PC-3 (cell line): Measurements from ENCODE around the gene SYK. TPM values are rescaled to one million over a fixed set of nuclear protein-coding genes. Genes with fewer than 3 reads are reported as not detected.

ENCODE experiments used
- ATAC-seq: fragments of 200-7000 bp; cut with Tn5 transposase; 2 replicates; pipeline ENCODE4 v1.9.1; 2020; ENCODE audit warnings: mild to moderate bottlenecking, moderate library complexity
- BruUV-seq: library from RNA; stranded (reverse); fragments of 400-500 nt; replicated peaks from 2 replicates; lab custom pipeline; 2021; lab: Mats Ljungman, UMichigan
- CTCF ChIA-PET: fragments of 300-600 bp; sonication (Branson Sonifier 250); formaldehyde crosslinking; loops from one replicate; lab custom pipeline; 2022; ENCODE audit warnings: antibody characterized with exemption; lab: Charles Lee
- POLR2A ChIA-PET: fragments of 300-600 bp; sonication (Branson Sonifier 250); formaldehyde crosslinking; loops from one replicate; lab custom pipeline; 2022; ENCODE audit warnings: antibody characterized with exemption; ENCODE audit not compliant: unreplicated experiment; lab: Charles Lee
- DNase-seq: peaks from one replicate; pipeline ENCODE4 v3.0.0-alpha.2; 2015
- H2AFZ ChIP-seq: fragments of 300-600 bp; sonication (generic); 2 replicates; pipeline ENCODE4 v1.6.0; 2016; ENCODE audit warnings: antibody characterized with exemption, low read length
- H3F3A ChIP-seq: fragments of 300-600 bp; sonication (generic); one replicate; pipeline ENCODE4 v1.6.0; 2017; ENCODE audit warnings: antibody characterized with exemption, low read length, control low read depth, mild to moderate bottlenecking; ENCODE audit not compliant: unreplicated experiment
- H3K27ac ChIP-seq: fragments of 300-600 bp; sonication (generic); 2 replicates; pipeline ENCODE4 v1.5.1; 2016; ENCODE audit warnings: mild to moderate bottlenecking, low read length
- H3K27me3 ChIP-seq: fragments of 300-600 bp; sonication (generic); 2 replicates; pipeline ENCODE4 v1.6.1; 2016; ENCODE audit warnings: low read length, mixed read lengths
- H3K36me3 ChIP-seq: fragments of 300-600 bp; sonication (generic); 2 replicates; pipeline ENCODE4 v1.6.1; 2016; ENCODE audit warnings: low read depth, mixed run types, low read length, mixed read lengths
- H3K4me1 ChIP-seq: fragments of 300-600 bp; sonication (generic); 2 replicates; pipeline ENCODE4 v1.5.1; 2016; ENCODE audit warnings: low read length; ENCODE audit not compliant: insufficient read depth
- H3K4me2 ChIP-seq: fragments of 300-600 bp; sonication (generic); 2 replicates; pipeline ENCODE4 v1.6.0; 2016; ENCODE audit warnings: low read length
- H3K4me3 ChIP-seq: fragments of 300-600 bp; sonication (generic); 2 replicates; pipeline ENCODE4 v1.5.1; 2016; ENCODE audit warnings: mild to moderate bottlenecking, low read length, mixed read lengths
- H3K79me2 ChIP-seq: fragments of 300-600 bp; sonication (generic); 2 replicates; pipeline ENCODE4 v1.6.1; 2017; ENCODE audit warnings: low read length, mixed read lengths
- H3K9ac ChIP-seq: fragments of 300-600 bp; sonication (generic); 2 replicates; pipeline ENCODE4 v1.6.0; 2016; ENCODE audit warnings: mild to moderate bottlenecking, low read length
- H3K9me2 ChIP-seq: fragments of 300-600 bp; sonication (generic); replicated peaks from 2 replicates; pipeline ENCODE4 v1.6.1; 2016; ENCODE audit warnings: mixed run types, low read length, mixed read lengths
- H3K9me3 ChIP-seq: fragments of 300-600 bp; sonication (generic); 2 replicates; pipeline ENCODE4 v1.6.1; 2016; ENCODE audit warnings: low read length, mixed read lengths
- H4K20me1 ChIP-seq: fragments of 300-600 bp; sonication (generic); 2 replicates; pipeline ENCODE4 v1.6.1; 2016; ENCODE audit warnings: low read length, mixed read lengths
- EZH2 ChIP-seq: fragments of 300-600 bp; sonication (generic); IDR thresholded peaks from one replicate; pipeline ENCODE4 v1.6.1; 2017; ENCODE audit warnings: antibody characterized with exemption, mild to moderate bottlenecking, low read length; ENCODE audit not compliant: unreplicated experiment
- EZH2phosphoT487 ChIP-seq: fragments of 300-600 bp; sonication (generic); IDR thresholded peaks from 2 replicates; pipeline ENCODE4 v1.6.1; 2018; ENCODE audit warnings: mild to moderate bottlenecking, antibody characterized with exemption, low read length, borderline replicate concordance
- intact Hi-C: fragments of 100-400 bp; cut with micrococcal nuclease; formaldehyde crosslinking; loops from 2 replicates; pipeline ENCODE4 v1.9.0; 2023
- total RNA-seq: library from RNA; depleted of rRNA; stranded (reverse); fragments of >200 nt; gene quantifications from 2 replicates; pipeline ENCODE4 v1.2.3, GENCODE V29; 2014
- TF ChIP-seq, protein P1 (sequence below): fragments of 300-600 bp; sonication (generic); conservative IDR thresholded peaks from 2 replicates; pipeline ENCODE4 v1.5.1; 2017; ENCODE audit warnings: antibody characterized with exemption, low read depth, mild to moderate bottlenecking, low read length

The SYK gene
- total RNA-seq, 1 experiment from 2014 or later, result 12.9 TPM

DNA sequence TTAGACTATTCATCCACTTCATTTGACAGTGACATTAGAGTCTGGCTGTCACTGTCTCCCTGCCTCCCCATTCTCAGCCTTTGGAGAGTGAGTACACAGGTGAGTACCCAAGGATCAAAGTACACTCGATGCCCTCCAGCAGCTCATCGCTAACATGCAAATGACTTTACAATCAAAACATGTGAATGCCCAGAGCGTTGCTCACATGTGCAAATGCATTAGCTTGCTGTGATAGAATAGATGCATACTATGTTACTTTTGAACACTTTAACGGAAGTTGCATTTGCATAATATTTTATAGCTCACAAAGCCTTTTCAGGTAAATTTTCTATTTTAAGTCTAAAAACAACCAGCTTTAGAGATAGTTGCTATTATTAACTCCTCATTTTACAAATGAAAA is 107.6 kb downstream of the SYK start:
- ATAC-seq (no peak), DNase-seq (no peak)
- no peak overlapping the region for H3K9ac ChIP-seq
- no peaks in the 10 kb centered on the region for H3F3A ChIP-seq
- ChIA-PET CTCF (no interaction called here), POLR2A (no interaction called here)
- intact Hi-C loops, result no loop called here
- no peak overlapping the region for H2AFZ ChIP-seq
- BruUV-seq, result no TSS peak
- H3K9me2 ChIP-seq, result no peaks in the 10 kb centered on the region
- H3K79me2 ChIP-seq, result no peaks in the 10 kb centered on the region
- no peaks in the 10 kb centered on the region for H3K4me1 ChIP-seq
- H3K4me2 ChIP-seq, result no peak overlapping the region
- no peaks in the 10 kb centered on the region for H4K20me1 ChIP-seq
- no peaks in the 10 kb centered on the region for H3K36me3 ChIP-seq
- no peak overlapping the region for H3K27ac ChIP-seq
- no peaks in the 10 kb centered on the region for H3K27me3 ChIP-seq
- no peak overlapping the region for H3K4me3 ChIP-seq
- H3K9me3 ChIP-seq, result no peaks in the 10 kb centered on the region
- no peak for TF ChIP-seq EZH2

DNA sequence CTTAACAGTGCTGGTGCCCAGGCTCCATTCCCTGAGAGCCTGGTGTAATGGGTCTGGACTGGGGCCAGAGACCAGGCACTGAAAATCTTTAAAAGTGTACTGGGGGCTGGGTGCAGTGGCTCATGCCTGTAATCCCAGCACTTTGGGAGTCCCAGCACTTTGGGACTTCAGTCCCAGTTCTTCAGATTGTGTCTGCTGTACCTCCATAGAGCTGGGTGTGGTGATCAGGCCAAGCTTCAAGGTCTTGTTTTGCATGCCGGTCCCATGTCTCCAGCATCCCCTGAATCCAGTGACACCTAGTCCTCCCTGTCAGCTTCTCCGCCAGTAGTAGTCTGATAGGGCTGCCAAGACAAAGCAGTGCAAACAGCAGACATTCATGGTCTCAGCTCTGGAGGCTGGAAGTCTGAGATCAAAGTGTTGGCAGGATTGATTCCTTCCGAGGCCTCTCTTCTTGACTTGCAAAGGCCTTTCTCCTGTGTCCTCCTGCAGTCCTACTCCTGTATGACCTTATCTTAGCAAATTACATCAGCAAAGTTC is 108.2 kb downstream of the SYK start:
- Histone ChIP-seq H3K27me3 (no peaks in the 10 kb centered on the region), H2AFZ (no peak overlapping the region), H4K20me1 (no peaks in the 10 kb centered on the region), H3K9me3 (no peaks in the 10 kb centered on the region), H3K27ac (no peak overlapping the region), H3K79me2 (no peaks in the 10 kb centered on the region), H3K4me3 (no peak overlapping the region), H3K9me2 (no peaks in the 10 kb centered on the region), H3K4me2 (no peak overlapping the region), H3K36me3 (no peaks in the 10 kb centered on the region), H3K4me1 (no peaks in the 10 kb centered on the region), H3F3A (no peaks in the 10 kb centered on the region), H3K9ac (no peak overlapping the region)
- ATAC-seq (no peak), DNase-seq (no peak)
- POLR2A ChIA-PET, result no interaction called here
- CTCF ChIA-PET, result no interaction called here
- intact Hi-C loops, result loop anchor here (10.0 kb wide), 1 partner anchor 175 kb away; no protein-coding TSS in a partner anchor
- no TSS peak for BruUV-seq
- no peak for TF ChIP-seq EZH2
- TF ChIP-seq, protein P1, sequence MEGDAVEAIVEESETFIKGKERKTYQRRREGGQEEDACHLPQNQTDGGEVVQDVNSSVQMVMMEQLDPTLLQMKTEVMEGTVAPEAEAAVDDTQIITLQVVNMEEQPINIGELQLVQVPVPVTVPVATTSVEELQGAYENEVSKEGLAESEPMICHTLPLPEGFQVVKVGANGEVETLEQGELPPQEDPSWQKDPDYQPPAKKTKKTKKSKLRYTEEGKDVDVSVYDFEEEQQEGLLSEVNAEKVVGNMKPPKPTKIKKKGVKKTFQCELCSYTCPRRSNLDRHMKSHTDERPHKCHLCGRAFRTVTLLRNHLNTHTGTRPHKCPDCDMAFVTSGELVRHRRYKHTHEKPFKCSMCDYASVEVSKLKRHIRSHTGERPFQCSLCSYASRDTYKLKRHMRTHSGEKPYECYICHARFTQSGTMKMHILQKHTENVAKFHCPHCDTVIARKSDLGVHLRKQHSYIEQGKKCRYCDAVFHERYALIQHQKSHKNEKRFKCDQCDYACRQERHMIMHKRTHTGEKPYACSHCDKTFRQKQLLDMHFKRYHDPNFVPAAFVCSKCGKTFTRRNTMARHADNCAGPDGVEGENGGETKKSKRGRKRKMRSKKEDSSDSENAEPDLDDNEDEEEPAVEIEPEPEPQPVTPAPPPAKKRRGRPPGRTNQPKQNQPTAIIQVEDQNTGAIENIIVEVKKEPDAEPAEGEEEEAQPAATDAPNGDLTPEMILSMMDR, result no peak
- no peak for TF ChIP-seq EZH2phosphoT487

DNA sequence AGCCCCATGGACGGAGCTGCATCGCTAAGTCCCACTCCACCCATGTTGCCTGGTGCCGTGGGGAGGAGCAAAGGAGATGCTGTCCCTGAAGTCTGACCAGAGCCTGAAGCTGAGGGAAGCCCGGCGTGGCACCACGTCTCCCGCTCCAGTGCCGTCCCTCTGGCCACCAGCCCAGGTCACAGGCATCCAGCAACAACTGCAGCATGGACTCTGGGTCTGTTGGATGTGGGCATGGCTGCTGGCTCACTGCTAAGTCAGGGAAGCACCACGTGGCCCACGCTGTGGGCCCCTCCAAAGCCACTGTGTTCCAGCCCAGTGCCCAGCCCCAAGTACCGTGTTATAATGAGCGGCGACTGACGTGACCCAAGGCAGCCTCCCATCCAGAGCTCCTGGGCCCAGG is 112.6 kb downstream of the SYK start:
- H3F3A ChIP-seq, result no peaks in the 10 kb centered on the region
- POLR2A ChIA-PET, result no interaction called here
- no peaks in the 10 kb centered on the region for H3K4me1 ChIP-seq
- no TSS peak for BruUV-seq
- no peak overlapping the region for H3K4me2 ChIP-seq
- H3K79me2 ChIP-seq, result no peaks in the 10 kb centered on the region
- TF ChIP-seq, protein P1, result no peak
- TF ChIP-seq EZH2phosphoT487 (no peak), EZH2 (no peak)
- ATAC-seq, result no peak
- intact Hi-C loops, result loop anchor here (2.0 to 10.0 kb wide), 4 partner anchors 69 to 513 kb away; no protein-coding TSS in a partner anchor
- no peak overlapping the region for H2AFZ ChIP-seq
- no peaks in the 10 kb centered on the region for H4K20me1 ChIP-seq
- CTCF ChIA-PET, result interaction anchor here (0.5 to 1.4 kb wide), 5 partner anchors 71 to 716 kb away, joined by 3 to 17 read pairs (median 5); no protein-coding TSS in a partner anchor
- no peaks in the 10 kb centered on the region for H3K9me3 ChIP-seq
- no peaks in the 10 kb centered on the region for H3K27me3 ChIP-seq
- no peak overlapping the region for H3K9ac ChIP-seq
- no peaks in the 10 kb centered on the region for H3K9me2 ChIP-seq
- no peak overlapping the region for H3K4me3 ChIP-seq
- H3K27ac ChIP-seq, result no peak overlapping the region
- DNase-seq, result no peak
- no peaks in the 10 kb centered on the region for H3K36me3 ChIP-seq
